Motor neuron (in vitro differentiated cells): ENCODE measurements around the gene ACOT12. TPM values are rescaled to one million over a fixed set of nuclear protein-coding genes. Genes with fewer than 3 reads are reported as not detected.
"Not testable (repeated sequence)": the region's sequence is repeated elsewhere in the genome, so short reads cannot be mapped to it uniquely, and the experiment has no call there.

ENCODE experiments used
- ATAC-seq, 8 experiments: fragments of 200-7000 bp; cut with Tn5 transposase; replicated peaks in 6 of 8; 2 replicates each; pipeline ENCODE4 v1.8.0; 2021; ENCODE audit warnings: mild to moderate bottlenecking in 8 of 8, moderate library complexity in 8 of 8
- H3K27ac ChIP-seq, 2 donors: fragments of 250-450 bp; sonication (Bioruptor Pico); 2 replicates each; pipeline ENCODE4 v1.9.0; 2021; ENCODE audit warnings: antibody characterized with exemption in 2 of 2, mild to moderate bottlenecking in 2 of 2, moderate library complexity in 1 of 2
- H3K4me1 ChIP-seq, 2 donors: fragments of 250-450 bp; sonication (Bioruptor Pico); replicated peaks in 1 of 2; 2 replicates each; pipeline ENCODE4 v1.6.1; 2021; ENCODE audit warnings: antibody characterized with exemption in 2 of 2, mild to moderate bottlenecking in 2 of 2, moderate library complexity in 1 of 2
- H3K4me3 ChIP-seq, 5 donors: fragments of 250-450 bp; sonication (Bioruptor Pico); 2 replicates each; pipeline ENCODE4 v1.9.0; 2021; ENCODE audit warnings: antibody characterized with exemption in 5 of 5, mild to moderate bottlenecking in 5 of 5, moderate library complexity in 4 of 5
- WGBS, 10 experiments: fragments of 450-650 bp; shearing (Covaris generic); methylation state at CpG; one replicate each; pipeline ENCODE4 v1.0.0; 2022; 5-methylcytosine and 5-hydroxymethylcytosine counted together
- in situ Hi-C, 9 experiments: fragments of 400-800 bp; cut with MboI; loops; one replicate each; pipeline ENCODE4 v1.15.0; 2021; ENCODE audit warnings: low sequenced_read_pairs in 9 of 9, low pct_unique_long_range_greater_than_20kb in 2 of 9; ENCODE audit not compliant: unreplicated experiment in 9 of 9
- total RNA-seq, 8 experiments: library from RNA; unstranded; fragments of 300-600 nt; gene quantifications; 2 replicates each; pipeline versions ENCODE4 v1.2.3 to v1.2.4, GENCODE V29; 2022

Gene ACOT12
- total RNA-seq, 8 experiments from 2014 or later, result 0.16 to 8.8 (median 0.27) TPM; not detected in 1

GRCh38 chr5:81300921-81301270 is 93.0 kb downstream of the ACOT12 start:
- in situ Hi-C loops, result no loop called here
- ATAC-seq, result no peak
- peak overlapping the region; percentile 57 to 78 (median 72) for H3K4me3 ChIP-seq

DNA sequence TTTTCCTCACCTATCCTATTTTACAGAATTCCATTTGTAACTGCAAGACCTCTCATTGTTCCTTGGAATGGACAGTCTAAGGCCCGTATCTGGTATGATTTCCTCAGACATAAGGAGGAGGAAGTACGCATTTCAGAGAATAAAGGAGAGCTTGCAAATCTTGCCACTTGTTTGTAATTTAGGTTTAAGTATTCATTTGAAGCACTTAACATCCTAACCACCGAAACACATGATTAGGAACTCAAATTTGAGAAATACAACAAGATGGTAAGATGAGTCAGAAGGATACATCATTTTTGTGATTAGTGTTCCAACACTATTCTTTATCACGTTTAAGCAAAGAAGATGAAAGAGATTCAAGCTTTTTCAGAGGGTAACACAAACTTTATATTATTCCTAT is 96.4 kb downstream of the ACOT12 start:
- in situ Hi-C loops, result no loop called here
- 59 to 98% (median 80%) methylated on average over 1 to 4 of the region's 4 CpGs; no CpG with 5 or more reads in 1 of the 10 experiments for WGBS, 10 experiments
- H3K4me1 ChIP-seq, result peaks cover 12 to 13% of the 10 kb centered on the region in 2 donors
- ATAC-seq, result no peak
- no peak overlapping the region for H3K27ac ChIP-seq
- no peak overlapping the region for H3K4me3 ChIP-seq

More at GRCh38 chr5:81300921-81301270, 93.0 kb downstream of the ACOT12 start:
- 0% methylated on average over 1 to 2 of the region's 2 CpGs; no CpG with 5 or more reads in 1 of the 10 experiments for WGBS, 10 experiments
- Histone ChIP-seq H3K27ac (peak overlapping the region; percentile 87), H3K4me1 (peaks cover 13 to 15% of the 10 kb centered on the region in 2 donors)

GRCh38 chr5:81294021-81294420 is 99.9 kb downstream of the ACOT12 start:
- H3K27ac ChIP-seq, H3K4me1 ChIP-seq, ATAC-seq, in situ Hi-C loops, H3K4me3 ChIP-seq: not testable (repeated sequence)
- WGBS, 10 experiments, result 80 to 100% (median 96%) methylated on average over 1 to 5 of the region's 5 CpGs; no CpG with 5 or more reads in 2 of the 10 experiments

- Histone ChIP-seq H3K27ac (no peak overlapping the region), H3K4me1 (no peaks in the 10 kb centered on the region), H3K4me3 (no peak overlapping the region)
- in situ Hi-C loops, result no loop called here
- ATAC-seq, result no peak
- WGBS, 10 experiments, result 83 to 100% (median 95%) methylated on average over 1 to 2 of the region's 2 CpGs; no CpG with 5 or more reads in 4 of the 10 experiments
Observed at GRCh38 chr5:81292130-81292529, 101.8 kb downstream of the ACOT12 start.

DNA sequence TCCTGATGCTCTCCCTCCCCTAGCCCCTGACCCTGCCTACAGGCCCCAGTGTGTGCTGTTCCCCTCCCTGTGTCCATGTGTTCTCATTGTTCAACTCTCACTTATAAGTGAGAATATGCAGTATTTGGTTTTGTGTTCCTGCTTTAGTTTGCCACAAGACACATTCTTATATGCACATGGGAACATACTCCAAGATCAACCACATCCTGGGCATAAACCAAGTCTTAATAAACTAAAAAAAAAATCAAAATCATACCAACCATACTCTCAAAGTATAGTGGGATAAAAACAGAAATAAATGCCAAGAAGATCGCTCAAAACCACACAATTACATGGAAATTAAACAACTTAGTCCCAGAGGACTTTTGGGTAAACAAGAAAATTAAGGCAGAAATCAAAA is 103.8 kb downstream of the ACOT12 start:
- no peak for ATAC-seq
- H3K4me3 ChIP-seq, result no peak overlapping the region
- in situ Hi-C loops, result no loop called here
- no peaks in the 10 kb centered on the region for H3K4me1 ChIP-seq
- H3K27ac ChIP-seq, result no peak overlapping the region
- 10 to 100% (median 95%) methylated on average over 1 of the region's 1 CpG for WGBS, 10 experiments

- ATAC-seq, result peak in 3 of 8 experiments; percentile 60 to 99 (median 65)
- in situ Hi-C loops, result no loop called here
- Histone ChIP-seq H3K27ac (no peak overlapping the region), H3K4me3 (no peak overlapping the region), H3K4me1 (no peaks in the 10 kb centered on the region)
- 0 to 100% (median 100%) methylated on average over 1 to 3 of the region's 4 CpGs; no CpG with 5 or more reads in 1 of the 10 experiments for WGBS, 10 experiments
Observed at GRCh38 chr5:81288021-81288433, 105.9 kb downstream of the ACOT12 start.

DNA sequence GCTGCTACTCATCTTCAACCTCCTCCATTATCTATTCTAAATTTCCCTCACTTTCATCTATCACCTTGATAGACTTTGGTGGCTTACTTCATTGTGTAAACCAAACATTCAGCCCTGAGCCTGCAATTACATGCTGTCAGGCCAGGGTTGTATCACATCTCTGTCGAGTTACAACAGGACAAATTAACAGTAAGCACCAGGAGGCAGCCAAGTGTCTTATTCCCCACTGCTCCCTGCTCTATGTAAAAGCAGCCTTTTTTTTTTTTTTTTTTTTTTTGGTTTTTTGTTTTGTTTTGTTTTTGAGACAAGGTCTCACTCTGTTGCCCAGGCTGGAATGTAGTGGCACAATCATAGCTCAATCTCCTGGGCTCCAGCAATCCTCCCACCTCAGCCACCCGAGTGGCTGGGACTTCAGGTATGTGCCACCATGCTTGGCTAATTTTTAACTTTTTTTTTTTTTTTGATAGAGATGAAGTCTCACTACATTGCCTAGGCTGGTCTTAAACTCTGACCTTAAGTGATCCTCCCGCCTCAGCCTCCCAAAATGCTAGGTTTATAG is 107.8 kb downstream of the ACOT12 start:
- peak in 1 of 8 experiments; percentile 23 for ATAC-seq
- WGBS, 10 experiments, result 36 to 100% (median 93%) methylated on average over 1 to 3 of the region's 3 CpGs
- Histone ChIP-seq H3K27ac (no peak overlapping the region), H3K4me3 (no peak overlapping the region), H3K4me1 (no peaks in the 10 kb centered on the region)
- in situ Hi-C loops, result no loop called here

DNA sequence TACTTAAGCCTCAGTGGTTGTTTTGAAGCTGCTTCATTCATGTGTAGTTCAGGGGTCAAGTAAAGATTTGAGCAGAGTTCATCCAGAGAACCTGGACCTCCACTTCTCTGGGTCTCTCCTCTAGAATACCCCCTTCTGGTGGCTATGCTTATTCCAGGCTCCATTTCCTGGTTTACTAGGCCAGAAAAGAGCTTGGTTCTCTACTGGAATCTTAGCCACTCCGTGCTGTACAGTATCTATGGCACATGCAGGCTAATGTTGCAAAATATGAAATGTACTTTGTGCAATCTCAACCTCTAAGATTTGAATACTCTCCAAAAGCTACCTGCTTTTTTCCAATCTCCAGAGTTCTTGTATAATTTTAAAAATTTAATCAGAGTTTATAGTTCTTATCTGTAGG is 110.0 kb downstream of the ACOT12 start:
- Histone ChIP-seq H3K4me3 (no peak overlapping the region), H3K4me1 (no peaks in the 10 kb centered on the region), H3K27ac (no peak overlapping the region)
- in situ Hi-C loops, result no loop called here
- WGBS, 10 experiments, result 82 to 100% (median 100%) methylated on average over 1 of the region's 1 CpG; no CpG with 5 or more reads in 2 of the 10 experiments
- ATAC-seq, result no peak

Other genes starting within 250 kb of the ACOT12 start
- gene CKMT2, start 160.8 kb downstream of the ACOT12 start, total RNA-seq, result 1 to 10 TPM in 6 of 8 experiments, under 1 TPM in 2; 0.27 to 6.9 (median 1.3) TPM
- 10 to 100 TPM; 19.4 to 36.1 (median 25.3) TPM for gene ZCCHC9, start 92.5 kb downstream of the ACOT12 start, total RNA-seq